ENCODE data around the gene CCR3. TPM values are rescaled to one million over a fixed set of nuclear protein-coding genes. Genes with fewer than 3 reads are reported as not detected.

Gene CCR3
- total RNA-seq, 1 donor from 2014 or later = 0.27 TPM

DNA sequence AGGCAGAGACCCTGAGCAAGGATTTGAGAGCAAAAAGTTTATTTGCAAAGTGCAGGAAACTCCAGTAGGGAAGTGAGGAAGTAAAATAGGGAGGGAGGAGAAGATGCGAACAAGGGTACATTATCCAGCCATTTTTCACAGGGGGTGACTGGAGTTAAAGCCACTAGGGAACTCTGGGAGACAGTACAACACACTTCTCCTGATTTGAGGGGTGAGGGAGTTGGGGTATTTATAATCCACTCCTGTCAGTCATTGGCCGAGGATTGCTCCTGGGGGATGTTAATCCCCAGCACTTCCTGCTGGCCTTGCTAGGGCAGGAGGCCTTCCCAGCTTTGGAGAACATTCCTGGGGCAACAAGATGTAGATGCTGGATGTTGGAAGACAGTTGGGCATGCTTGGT is 28.2 kb downstream of the CCR3 start:
- intact Hi-C loops (cut with micrococcal nuclease) = no loop called here

DNA sequence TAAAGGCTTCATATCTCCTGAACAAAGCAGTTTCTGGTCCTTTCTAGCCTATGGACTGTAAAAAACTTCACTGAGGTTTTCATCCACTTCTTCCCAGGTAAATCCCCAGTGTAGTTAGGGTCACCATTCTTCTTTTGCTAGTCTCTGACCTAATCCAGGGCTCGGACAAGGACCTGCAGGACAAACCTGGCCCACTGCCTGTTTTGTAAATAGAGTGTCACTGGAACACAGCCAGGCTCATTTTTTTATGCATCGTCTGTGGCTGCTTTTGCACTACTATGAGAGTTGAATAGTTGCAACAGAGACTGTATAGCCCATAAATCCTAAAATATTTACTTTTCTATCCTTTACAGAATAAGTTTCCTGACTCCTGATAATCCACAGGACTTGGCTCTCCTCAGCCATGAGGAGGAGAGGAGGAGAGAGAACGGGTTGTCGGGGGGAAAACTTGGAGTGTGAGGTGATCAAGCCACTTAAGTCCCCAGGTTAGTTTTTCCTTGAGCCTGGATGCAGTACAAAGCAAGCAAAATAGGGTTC is 29.0 kb downstream of the CCR3 start:
- intact Hi-C loops (cut with micrococcal nuclease) = no loop called here

DNA sequence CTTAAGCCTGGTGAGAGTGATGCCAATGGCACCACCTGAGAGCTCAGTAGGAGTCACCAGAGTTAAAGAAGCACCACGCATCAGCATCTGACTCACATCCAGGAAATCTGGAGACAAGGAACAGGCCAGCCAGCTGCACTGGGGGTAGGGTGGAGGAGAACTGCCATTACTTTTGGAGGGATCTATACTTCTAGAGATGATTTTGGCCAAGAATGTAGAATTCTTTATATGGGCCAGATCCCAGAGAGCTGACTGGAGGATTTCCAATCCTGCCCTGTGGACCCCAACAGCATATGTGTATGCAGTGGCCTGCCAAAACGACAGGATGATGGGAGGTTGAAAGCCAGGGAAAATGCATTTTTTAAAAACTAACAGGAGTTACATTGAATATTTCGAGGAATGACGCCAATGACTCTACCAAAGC is 29.8 kb downstream of the CCR3 start:
- intact Hi-C loops (cut with micrococcal nuclease) = no loop called here

DNA sequence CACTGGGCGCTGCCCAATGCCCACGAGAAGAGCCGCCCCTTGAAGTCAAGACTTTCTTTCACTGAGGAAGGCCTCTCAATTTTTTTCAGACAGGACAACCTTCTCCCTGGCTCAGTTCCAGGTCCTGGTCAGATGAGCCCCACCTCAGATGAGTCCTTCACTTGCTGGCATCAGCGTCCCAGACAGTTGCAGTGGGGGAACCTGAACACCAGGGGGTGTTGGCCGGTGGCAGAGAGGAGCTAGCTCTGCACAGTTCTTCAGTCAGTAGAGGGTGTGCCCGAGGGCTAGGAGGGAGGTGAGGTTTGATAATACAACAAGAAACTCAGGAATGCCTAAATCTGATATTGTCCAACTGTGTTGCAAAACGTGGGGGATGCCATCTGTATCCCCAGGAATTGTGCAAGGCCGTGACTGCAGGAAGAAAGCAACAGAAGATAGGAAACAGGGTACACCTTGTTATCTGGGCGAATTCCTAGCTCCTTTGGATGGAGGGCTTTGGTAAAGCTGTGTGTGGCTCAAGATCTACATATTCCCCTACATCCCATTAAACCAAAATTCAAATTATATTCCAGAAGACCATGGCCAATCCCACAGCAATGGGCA is 34.3 kb downstream of the CCR3 start:
- intact Hi-C loops (cut with micrococcal nuclease) = loop anchor here (1.0 to 5.0 kb wide), 6 partner anchors 36 to 166 kb away; partner anchors contain the start of gene CCR1

DNA sequence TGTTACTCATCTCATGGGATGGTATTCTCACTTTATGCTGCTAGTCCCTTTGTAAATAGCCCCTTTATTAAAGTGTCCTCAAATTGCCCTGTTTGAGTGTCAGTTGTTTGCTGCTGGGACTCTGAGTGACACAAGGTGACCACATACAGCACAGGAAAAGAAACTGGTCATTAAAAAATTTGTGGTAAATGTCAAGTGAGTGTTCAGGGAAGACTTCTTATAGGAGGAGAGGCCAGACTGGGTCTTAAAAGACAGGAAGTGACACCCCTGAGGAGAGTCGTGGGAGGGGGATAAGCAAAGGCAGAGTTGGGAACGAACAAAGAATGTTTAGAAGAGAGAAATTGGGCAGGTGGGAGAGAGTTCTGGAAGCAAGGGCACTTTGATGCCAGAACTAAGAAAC is 35.2 kb downstream of the CCR3 start:
- intact Hi-C loops (cut with micrococcal nuclease) = loop anchor here (2.0 to 5.0 kb wide), 4 partner anchors 35 to 165 kb away; partner anchors contain the start of gene CCR1

DNA sequence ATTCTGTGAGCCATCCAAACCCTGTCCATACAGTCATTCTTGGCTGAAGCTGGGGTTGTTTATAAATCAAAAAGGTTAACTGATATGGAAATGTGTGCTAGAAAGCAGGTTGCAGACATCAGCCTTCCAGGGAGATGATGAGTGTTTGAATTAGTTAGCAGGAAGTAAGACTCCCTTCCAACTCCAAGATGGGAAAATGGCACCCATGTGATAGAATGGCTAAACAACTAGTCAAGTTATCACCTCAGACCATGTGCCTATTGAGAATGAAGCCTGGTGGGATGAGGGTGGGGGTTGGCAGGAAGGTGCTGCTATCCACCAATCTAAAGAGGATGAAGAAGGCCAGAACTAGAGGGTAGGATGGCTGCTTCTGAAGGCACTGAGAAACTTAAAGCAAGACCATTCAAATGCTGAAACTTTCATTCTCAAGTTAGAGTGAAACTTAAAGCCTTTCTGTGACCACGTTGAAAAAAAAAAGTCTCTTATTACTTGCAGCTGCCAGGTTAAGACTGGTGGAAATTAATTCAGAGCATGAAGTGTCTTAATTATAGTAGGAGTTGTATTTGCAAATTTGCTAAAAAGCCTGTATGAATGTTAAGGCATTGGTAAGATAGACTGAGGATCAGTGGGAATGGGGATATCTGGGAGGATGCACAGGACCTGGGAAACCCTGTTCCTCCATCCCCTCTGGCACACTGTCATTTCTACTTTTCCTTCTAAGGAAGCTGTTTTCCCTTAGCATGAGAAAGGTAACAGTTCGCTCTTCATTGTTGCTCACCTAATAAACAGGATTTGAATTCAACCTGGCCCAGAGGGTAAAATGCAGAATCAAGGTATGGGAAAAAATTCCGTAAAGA is 36.8 kb downstream of the CCR3 start:
- intact Hi-C loops (cut with micrococcal nuclease) = loop anchor here (5.0 kb wide), 1 partner anchor 33 kb away; no protein-coding TSS in a partner anchor

DNA sequence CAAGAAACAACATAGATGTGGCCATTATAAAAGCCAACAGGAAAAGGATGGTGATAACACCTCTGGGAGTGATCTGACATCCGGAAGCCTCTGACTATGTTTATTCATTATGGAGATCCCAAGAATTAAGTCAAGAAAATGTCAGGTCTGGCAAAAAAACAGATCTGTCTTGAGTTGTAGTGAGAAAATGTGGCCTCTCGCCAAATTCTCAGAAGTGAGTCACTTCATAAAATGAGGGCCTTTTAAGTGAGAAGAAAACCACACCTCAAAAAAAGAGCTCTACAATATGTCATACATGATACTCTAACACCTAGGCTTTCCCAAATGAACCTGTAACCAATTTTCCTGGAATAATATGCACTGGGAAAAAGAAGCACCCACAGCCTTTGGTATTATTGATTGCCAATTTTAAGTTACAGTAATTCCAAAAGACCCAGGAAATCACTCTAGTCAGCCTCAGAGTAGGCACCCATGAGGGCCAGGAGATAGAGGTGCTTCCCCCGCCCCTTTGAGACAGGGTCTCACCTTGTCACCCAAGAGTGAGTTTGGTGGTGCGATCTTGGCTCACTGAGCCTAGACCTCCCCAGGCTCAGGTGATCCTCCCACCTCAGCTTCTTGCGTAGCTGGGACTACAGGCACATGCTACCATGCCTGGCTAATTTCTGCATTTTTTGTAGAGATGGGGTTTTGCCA is 38.0 kb downstream of the CCR3 start:
- intact Hi-C loops (cut with micrococcal nuclease) = loop anchor here (1.0 to 5.0 kb wide), 7 partner anchors 14 to 303 kb away; partner anchors contain the start of gene CCR5

DNA sequence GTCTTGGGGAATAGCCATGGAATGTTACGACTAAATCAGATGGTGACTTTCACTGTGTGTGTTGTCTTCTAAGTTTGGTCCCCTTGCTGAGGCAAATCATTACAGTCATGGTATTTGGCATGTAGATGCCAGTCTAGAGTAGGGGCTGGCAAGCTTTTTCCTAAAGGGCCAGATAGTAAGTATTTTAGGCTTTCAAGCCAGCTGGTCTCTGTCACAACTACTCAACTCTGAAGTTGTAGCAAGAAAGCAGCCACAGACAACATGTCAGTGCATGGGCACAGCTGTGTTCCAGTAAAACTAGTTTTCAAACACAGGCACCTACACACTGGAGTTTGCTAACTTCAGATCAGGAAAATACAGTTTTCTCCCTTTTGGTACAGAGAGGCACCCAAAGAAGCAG is 39.3 kb downstream of the CCR3 start:
- intact Hi-C loops (cut with micrococcal nuclease) = loop anchor here (2.0 to 5.0 kb wide), 3 partner anchors 183 to 304 kb away; no protein-coding TSS in a partner anchor

DNA sequence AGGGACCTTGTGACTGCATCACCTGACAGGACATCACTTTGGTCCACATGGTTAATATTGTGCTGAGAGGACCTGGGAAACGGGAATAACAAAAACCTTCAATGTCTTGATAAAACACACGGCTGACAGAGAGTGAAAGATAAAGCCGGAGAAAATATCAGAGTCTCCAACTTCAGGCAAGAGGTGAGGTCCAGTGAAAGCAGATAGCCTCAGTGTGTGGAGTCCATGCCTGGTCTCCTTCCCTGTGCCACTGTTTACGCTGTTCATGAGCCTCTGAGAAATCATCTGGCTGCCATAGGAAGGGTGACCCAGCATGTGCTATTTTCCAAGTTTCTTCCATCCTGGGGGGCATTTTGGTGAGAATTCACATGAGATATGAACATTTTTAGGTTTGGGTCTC is 39.8 kb downstream of the CCR3 start:
- intact Hi-C loops (cut with micrococcal nuclease) = loop anchor here (5.0 kb wide), 2 partner anchors 290 to 305 kb away; no protein-coding TSS in a partner anchor

DNA sequence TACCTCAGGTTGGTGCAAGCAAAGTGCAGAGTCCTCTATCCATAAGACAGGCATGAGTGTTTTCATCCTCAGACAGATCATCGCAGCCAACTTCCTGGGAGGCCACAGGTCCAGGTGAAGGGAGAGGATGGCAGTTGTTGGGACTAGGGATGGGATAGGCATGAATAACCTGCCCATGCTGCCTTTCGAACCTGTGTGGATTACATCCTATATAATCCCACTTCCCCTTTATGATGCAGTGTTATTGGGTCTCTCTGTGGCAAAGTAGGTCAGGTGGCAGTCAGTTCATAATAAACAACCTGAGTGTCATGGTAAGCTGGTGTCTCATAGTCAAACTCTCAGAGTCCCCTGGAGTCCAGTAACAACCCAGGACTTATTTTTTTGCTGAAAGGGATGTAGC is 40.4 kb downstream of the CCR3 start:
- intact Hi-C loops (cut with micrococcal nuclease) = loop anchor here (5.0 kb wide), 2 partner anchors 290 to 305 kb away; no protein-coding TSS in a partner anchor

DNA sequence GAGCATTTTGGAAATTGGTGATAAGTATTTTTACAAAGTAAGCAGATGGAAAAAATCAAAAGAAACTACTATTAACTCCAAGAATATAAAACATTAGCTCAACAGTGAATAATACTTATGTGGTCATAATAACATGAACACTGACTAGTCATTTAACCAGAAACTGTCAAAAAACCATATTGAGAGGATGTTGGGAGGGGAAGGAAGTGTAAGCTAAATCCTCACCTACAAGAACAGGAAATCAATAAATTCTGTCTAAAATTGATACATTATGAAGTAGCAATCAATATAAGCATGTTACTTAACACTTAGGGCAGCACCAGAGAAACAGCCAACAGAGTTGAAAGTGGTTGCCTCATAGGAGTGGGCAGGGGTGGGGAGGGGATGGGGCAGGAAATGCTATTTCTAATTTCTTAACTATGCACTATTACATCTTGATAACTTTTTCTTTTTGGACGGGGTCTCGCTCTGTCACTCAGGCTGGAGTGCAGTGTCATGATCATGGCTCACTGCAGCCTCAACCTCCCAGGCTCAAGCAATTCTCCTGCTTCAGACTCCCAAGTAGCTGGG is 41.7 kb downstream of the CCR3 start:
- intact Hi-C loops (cut with micrococcal nuclease) = loop anchor here (2.0 to 5.0 kb wide), 3 partner anchors 15 to 307 kb away; no protein-coding TSS in a partner anchor

DNA sequence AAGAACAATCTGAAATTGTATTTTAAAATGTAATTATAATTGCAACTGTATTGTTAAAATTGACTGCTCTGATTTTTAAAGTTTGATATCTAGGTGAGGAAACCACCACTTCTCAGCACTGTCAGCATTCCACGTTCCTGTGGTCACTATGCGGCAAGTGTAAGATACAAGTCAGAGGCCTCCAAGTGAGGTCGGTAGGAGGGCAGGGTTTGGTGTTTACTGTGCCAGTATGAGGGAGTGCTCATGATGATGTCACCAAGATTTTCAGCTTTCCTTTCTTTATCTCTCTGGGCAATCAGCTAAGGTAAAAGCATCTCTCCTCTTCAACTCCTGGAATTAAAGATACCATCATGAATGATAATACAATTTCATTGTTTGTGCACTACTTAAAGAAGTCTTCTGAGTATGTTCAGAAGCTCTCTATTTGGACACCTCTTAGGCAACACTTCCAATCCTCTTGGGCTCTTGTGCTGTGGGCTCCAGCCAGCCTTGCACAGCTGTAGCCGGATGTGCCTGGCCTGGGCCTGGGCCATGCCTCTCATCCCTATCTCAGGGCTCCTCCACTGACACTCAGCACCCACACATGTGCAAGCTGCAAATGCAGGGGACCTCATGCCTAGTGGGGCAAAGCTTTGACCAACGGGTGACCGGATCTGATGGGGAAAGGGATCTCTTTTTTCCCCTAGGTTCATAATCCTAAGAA is 42.9 kb downstream of the CCR3 start:
- intact Hi-C loops (cut with micrococcal nuclease) = loop anchor here (1.0 to 5.0 kb wide), 4 partner anchors 8 to 308 kb away; no protein-coding TSS in a partner anchor

DNA sequence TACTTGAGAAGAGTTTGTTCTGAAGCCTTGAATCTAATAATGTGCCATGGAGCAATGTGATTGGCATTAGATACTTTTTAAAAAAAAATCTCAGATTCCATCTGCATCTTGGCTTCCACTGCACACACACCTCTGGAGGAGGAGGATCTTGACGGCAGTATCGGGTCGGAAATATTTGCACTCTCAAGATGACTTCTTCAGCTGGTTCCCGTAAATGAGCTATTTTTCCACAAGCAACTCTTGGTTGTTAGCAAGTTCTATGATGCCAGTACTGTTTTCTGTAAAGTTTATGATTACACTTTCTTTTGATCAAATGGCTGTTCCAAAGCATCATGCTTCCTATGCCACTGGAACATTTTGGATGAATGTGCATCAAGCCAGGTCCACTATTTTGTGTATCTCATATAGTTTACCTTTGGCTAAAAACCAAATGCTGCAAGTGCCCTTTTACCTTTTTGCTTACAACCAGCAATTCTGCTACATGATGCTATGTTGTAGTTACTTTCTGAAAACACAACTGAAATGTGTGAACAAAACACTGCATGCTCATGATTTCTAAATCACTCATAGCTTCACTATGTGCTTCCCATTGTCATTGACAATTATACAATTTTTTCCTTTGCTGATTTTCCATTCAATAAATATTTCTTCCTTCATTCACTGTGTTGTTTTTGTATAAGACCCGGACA is 43.8 kb downstream of the CCR3 start:
- intact Hi-C loops (cut with micrococcal nuclease) = loop anchor here (1.0 to 2.0 kb wide), 2 partner anchors 7 to 13 kb away; no protein-coding TSS in a partner anchor

DNA sequence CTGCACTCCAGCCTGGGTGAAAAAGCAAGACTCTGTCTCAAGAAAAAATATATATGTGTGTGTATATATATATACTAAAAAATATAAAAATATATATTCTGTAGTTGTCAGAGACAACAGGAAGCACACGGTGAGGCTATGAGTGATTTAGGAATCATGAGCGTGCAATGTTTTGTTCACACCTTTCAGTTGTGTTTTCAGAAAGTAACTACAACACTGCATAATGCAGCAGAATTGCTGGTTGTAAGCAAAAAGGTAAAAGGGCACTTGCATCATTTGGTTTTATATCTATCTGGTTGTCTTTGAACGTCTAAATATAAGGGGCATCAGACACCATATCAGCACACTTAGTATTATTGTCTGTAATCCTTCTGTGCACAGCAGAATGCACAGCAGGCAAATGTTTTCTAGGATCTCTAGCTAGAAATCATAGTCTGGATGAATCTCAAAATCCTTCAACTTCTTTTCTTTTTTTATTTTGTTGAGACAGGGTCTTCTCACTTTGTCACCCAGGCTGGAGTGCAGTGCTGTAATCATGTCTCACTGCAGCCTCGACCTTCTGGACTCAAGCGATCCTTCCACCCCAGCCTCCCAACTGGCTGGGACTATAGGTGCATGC is 44.8 kb downstream of the CCR3 start:
- intact Hi-C loops (cut with micrococcal nuclease) = no loop called here

DNA sequence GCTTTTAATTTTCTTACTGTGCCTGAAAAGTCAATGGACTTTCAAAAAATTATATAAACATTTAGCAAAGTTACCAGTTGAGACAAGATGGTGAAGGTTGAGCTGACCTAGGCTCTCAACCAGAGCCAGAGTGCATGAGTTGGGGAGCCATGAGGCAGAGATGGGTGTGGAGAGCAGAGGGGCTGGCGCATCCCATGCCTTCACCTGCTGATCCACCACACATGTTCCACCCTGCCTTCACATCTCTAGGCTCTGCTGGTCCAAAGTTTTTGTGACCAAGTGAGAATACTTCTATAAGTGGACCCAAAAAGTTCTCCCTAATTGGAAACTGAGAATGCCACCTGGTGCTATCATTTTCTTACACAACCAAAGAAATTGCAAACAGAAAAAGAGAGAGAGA is 47.3 kb downstream of the CCR3 start:
- intact Hi-C loops (cut with micrococcal nuclease) = loop anchor here (1.0 kb wide), 1 partner anchor 10 kb away; no protein-coding TSS in a partner anchor

DNA sequence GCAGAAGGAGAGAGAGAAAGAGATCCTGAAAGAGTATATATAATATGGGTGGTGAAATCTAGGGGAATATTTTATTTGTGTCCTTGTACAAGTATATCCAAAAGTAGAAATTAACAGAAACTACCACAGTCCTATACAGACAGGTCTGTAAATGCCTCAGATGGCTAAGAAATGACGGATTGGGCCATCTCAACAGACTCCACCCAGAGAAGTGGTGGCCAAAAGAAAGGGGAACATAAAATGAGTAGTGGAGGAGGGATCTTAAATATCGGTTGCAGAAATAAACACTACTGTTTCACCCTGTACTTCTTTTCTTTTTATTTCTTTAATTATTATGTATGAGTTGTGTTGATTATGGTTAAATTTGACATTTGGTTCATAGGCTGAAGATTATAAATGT is 47.7 kb downstream of the CCR3 start:
- intact Hi-C loops (cut with micrococcal nuclease) = loop anchor here (1.0 kb wide), 1 partner anchor 9 kb away; no protein-coding TSS in a partner anchor

DNA sequence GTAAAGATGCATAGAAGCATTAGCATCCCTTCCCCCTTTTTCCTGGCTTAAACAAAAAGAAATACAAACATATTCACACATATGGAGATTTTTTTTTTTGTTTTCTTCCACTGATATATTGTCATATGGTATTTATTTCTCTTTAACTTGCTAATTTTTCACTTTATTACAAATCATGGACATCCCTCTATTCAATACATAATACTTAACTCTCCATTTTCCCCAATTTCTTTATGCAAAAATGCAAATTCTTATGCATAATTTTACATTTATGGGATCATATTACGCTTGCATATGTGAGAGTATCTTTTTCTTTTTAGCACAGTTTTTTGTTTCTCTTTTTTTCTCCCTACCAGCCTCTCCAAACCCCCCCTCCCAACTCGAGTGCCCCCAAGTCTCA is 48.8 kb downstream of the CCR3 start:
- intact Hi-C loops (cut with micrococcal nuclease) = no loop called here

DNA sequence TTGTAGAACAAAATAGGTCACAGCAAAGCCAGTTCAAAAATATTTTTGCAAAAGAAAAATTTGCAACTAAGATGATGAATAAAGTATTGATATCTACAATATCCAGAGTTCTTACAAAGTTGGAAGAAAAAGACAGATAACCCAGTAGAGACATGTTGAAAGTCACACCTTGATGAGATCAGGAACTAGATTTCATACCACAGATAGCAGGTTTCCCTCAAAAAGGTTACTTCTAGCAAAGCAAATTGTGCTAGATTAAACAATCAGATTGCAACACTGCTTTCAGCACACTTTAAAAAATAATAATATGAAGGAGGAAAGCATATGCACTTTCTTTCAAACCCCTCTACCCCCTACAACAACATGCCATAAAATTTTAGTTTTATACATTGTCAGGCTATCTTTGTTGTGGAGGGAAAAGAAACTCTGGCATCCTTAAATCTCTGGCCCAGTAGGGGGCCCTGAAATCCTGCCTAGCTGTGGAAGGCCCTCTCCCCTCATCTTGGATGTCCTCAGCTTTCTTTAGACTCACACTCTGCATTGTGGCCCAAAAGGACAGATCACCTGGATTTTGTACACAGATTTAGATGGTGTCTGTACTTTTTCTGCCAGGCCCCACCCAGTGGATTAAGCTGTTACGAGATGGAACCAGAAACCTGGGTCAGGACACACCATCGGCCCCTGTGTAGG is 50.9 kb downstream of the CCR3 start:
- intact Hi-C loops (cut with micrococcal nuclease) = loop anchor here (1.0 kb wide), 1 partner anchor 8 kb away; no protein-coding TSS in a partner anchor
